ENCODE measurements around the gene MYO7A. TPM values are rescaled to one million over a fixed set of nuclear protein-coding genes. Genes with fewer than 3 reads are reported as not detected.

MYO7A gene
- total RNA-seq, 1 donor = under 0.01 TPM

DNA sequence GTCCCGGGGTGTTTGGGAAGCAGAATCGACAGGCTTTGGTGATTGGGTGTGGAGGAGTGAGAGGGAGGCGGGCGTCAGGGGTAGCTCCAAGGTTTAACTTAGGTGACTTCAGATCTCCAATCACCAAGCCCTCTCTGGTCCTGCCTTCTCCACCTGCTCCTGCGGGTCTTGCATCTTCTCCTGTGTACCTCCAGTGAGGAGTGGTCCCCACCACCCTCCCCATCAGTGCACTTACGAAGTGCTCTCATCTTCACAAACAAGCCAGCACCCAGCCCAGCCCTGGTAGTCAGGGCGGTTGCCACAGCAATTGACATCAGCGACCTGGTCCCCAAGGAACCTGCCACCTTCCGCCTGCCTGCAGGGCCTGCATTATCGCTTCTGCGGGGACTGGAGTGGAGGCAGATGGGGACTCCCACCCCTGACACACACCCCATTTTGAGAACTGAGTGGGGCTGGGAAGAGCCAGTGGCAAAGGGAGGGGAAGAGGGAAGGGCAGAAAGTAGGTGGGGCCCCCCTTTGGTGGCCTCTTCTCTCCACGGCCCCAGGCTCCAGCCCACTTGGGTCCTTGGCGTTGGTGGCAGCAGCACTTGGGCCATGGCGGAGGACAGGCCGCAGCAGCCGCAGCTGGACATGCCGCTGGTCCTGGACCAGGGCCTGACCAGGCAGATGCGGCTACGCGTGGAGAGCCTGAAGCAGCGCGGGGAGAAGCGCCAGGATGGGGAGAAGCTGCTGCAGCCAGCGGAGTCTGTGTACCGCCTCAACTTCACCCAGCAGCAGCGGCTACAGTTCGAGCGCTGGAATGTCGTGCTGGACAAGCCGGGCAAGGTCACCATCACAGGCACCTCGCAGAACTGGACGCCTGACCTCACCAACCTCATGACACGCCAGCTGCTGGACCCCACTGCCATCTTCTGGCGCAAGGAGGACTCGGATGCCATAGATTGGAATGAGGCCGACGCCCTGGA is 25.5 kb upstream of the MYO7A start, which contains the start of gene OMP:
Gene OMP (plus strand): TSS at position 595 of the 965 bp plus-strand sequence. CDS start 0 bp downstream, at position 595.
- DNase-seq (ENCODE audit: insufficient read length, low spot score, missing footprints) = peak; percentile 77
- no peaks in the 10 kb centered on the region for H3K27me3 ChIP-seq (ENCODE audit: insufficient read depth, low read length)
- TF ChIP-seq, protein P1, sequence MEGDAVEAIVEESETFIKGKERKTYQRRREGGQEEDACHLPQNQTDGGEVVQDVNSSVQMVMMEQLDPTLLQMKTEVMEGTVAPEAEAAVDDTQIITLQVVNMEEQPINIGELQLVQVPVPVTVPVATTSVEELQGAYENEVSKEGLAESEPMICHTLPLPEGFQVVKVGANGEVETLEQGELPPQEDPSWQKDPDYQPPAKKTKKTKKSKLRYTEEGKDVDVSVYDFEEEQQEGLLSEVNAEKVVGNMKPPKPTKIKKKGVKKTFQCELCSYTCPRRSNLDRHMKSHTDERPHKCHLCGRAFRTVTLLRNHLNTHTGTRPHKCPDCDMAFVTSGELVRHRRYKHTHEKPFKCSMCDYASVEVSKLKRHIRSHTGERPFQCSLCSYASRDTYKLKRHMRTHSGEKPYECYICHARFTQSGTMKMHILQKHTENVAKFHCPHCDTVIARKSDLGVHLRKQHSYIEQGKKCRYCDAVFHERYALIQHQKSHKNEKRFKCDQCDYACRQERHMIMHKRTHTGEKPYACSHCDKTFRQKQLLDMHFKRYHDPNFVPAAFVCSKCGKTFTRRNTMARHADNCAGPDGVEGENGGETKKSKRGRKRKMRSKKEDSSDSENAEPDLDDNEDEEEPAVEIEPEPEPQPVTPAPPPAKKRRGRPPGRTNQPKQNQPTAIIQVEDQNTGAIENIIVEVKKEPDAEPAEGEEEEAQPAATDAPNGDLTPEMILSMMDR (IDR thresholded peaks at IDR 0.05; ENCODE audit: extremely low read depth, low read depth, low read length) = no peak
- H3K79me2 ChIP-seq (ENCODE audit: insufficient read depth, low read length) = no peaks in the 10 kb centered on the region
- H3K36me3 ChIP-seq (ENCODE audit: insufficient read depth, low read length) = no peaks in the 10 kb centered on the region
- no peak within 1 kb of the TSS for H3K4me3 ChIP-seq (ENCODE audit: insufficient read depth, low read length)
- no peak within 1 kb of the TSS for H3K27ac ChIP-seq (ENCODE audit: low read depth, low read length)
- H2AFZ ChIP-seq (ENCODE audit: low read length) = no peak within 1 kb of the TSS
- H4K20me1 ChIP-seq (ENCODE audit: insufficient read depth, low read length) = peaks cover 5% of the 10 kb centered on the region
- no peak within 1 kb of the TSS for H3K4me2 ChIP-seq (ENCODE audit: insufficient read depth, low read length)
- peaks cover 4% of the 10 kb centered on the region for H3K4me1 ChIP-seq (ENCODE audit: insufficient read depth, low read length)
- H3K9me3 ChIP-seq (ENCODE audit: low read depth, low read length) = no peaks in the 10 kb centered on the region

DNA sequence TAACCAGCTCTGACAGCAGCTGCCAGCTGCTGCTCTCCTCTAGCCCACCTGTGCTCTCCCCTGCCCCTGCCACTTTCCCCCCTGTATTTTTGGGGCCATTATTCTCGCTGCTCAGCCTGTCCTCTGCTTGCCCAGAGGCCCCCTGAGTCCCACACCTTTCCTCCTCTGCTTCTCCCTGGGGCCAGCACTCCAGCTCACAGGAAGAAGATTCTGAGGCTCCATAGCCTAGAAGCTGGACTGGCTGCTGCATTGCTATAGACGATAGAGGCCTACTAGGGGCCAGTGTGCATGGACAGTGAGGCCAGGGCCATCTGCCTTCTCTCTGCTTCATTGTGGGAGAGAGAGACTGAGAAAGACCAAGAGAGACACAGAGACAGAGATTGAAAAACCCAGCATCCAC is 24.7 kb upstream of the MYO7A start:
- Histone ChIP-seq H3K36me3 (ENCODE audit: insufficient read depth, low read length) (no peaks in the 10 kb centered on the region), H3K27ac (ENCODE audit: low read depth, low read length) (no peak overlapping the region), H3K4me3 (ENCODE audit: insufficient read depth, low read length) (no peak overlapping the region), H4K20me1 (ENCODE audit: insufficient read depth, low read length) (peaks cover 8% of the 10 kb centered on the region), H3K4me2 (ENCODE audit: insufficient read depth, low read length) (no peak overlapping the region), H3K9me3 (ENCODE audit: low read depth, low read length) (no peaks in the 10 kb centered on the region), H2AFZ (ENCODE audit: low read length) (no peak overlapping the region), H3K4me1 (ENCODE audit: insufficient read depth, low read length) (peaks cover 12% of the 10 kb centered on the region), H3K27me3 (ENCODE audit: insufficient read depth, low read length) (no peaks in the 10 kb centered on the region), H3K79me2 (ENCODE audit: insufficient read depth, low read length) (peaks cover 2% of the 10 kb centered on the region)
- DNase-seq (ENCODE audit: insufficient read length, low spot score, missing footprints) = peak; percentile 90
- TF ChIP-seq, protein P1 (IDR thresholded peaks at IDR 0.05; ENCODE audit: extremely low read depth, low read depth, low read length) = no peak

DNA sequence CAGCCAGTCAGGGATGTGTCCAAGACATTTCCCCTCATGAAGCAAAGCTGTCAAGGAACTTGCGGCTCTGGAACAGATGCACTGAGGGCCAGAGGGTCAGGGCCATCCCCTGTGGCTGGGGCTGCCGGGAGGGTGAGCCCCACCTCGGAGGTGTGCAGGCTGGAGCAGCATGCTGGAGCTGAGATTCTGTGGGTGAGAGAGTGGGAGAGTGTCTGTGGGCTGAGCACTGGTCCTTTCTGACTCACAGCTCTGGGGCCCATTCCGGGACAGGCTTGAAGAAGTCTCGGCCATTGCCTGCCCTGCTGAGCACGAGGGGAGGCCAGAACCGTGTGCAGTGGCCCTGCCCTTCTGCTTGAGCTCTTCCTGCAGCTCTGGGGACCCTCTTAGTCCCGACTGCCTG is 23.3 kb upstream of the MYO7A start:
- Histone ChIP-seq H3K27ac (ENCODE audit: low read depth, low read length) (no peak overlapping the region), H4K20me1 (ENCODE audit: insufficient read depth, low read length) (peaks cover 8% of the 10 kb centered on the region)

More for the DNA sequence above, 23.3 kb upstream of the MYO7A start:
- Histone ChIP-seq H3K79me2 (ENCODE audit: insufficient read depth, low read length) (peaks cover 2% of the 10 kb centered on the region), H3K4me1 (ENCODE audit: insufficient read depth, low read length) (peaks cover 26% of the 10 kb centered on the region), H3K27me3 (ENCODE audit: insufficient read depth, low read length) (no peaks in the 10 kb centered on the region), H3K4me3 (ENCODE audit: insufficient read depth, low read length) (no peak overlapping the region), H3K36me3 (ENCODE audit: insufficient read depth, low read length) (no peaks in the 10 kb centered on the region), H2AFZ (ENCODE audit: low read length) (no peak overlapping the region), H3K4me2 (ENCODE audit: insufficient read depth, low read length) (no peak overlapping the region), H3K9me3 (ENCODE audit: low read depth, low read length) (no peaks in the 10 kb centered on the region)
- peak; percentile 96 for DNase-seq (ENCODE audit: insufficient read length, low spot score, missing footprints)
- TF ChIP-seq, protein P1 (IDR thresholded peaks at IDR 0.05; ENCODE audit: extremely low read depth, low read depth, low read length) = no peak
